ENCODE data around the gene CAMKMT.
"Not testable (repeated sequence)": the region's sequence is repeated elsewhere in the genome, so short reads cannot be mapped to it uniquely, and the experiment has no call there.

CAMKMT gene

GRCh38 chr2:44498551-44498950, 136.8 kb downstream of the CAMKMT start:
- no peak for DNase-seq (ENCODE audit: low read depth in 2 of 2)

DNA sequence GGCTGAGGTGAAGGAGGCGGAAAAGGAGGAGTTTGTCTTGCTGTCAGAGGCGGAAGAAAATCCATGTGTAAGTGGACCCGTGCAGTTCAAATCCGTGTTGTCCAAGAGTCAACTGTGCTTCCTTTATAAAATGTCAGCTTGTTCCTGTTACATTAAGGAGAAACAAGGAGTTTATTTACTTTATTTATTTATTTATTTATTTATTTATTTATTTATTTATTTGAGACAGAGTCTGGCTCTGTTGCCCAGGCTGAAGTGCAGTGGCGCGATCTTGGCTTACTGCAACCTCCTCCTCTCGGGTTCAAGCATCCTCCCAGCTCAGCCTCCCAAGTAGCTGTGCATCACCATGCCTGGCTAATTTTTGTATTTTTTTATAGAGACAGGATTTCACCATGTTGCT, 143.9 kb downstream of the CAMKMT start:
- not testable (repeated sequence) for DNase-seq (ENCODE audit: low read depth in 2 of 2)

GRCh38 chr2:44510246-44510645, 148.5 kb downstream of the CAMKMT start:
- DNase-seq (ENCODE audit: low read depth in 2 of 2), result no peak

DNA sequence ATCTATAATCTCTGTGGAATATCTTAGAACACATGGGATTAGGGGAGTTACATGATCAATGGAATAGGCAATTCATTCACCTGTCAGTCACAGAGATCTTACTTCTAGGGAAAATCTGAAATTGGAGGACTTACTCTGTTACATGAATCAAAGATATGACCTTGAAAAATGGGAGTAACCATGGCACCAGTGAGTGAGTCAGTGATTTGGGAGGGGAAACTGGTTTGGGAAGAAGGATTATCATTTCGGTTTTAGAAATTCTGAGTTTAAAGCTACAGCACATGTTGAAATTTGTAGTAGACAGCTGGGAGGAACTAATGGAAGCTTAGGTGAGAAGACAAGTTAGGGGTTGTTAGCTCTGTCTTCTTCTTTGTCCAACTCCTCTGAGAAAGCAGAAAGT, 153.7 kb downstream of the CAMKMT start:
- DNase-seq (ENCODE audit: low read depth in 2 of 2), result no peak

DNA sequence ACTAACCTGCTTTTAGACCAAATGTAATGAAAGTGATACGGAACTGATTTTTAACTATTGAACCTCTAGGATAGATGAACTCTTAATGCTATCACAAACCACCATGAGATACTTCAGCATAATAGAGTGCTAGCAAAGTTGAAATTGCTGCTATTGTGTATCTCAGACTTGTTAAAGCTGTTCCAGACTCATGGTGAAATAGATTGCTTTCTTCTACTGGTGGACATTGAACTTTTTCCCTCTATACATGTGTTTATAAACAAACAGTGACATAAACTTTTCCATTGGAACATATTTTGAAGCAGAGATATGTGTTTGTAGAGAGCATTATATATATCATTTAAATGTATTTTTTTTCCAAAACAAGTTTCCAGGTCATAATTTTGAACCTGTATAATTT, 157.3 kb downstream of the CAMKMT start:
- no peak for DNase-seq (ENCODE audit: low read depth in 2 of 2)

GRCh38 chr2:44522846-44523245, 161.1 kb downstream of the CAMKMT start:
- DNase-seq (ENCODE audit: low read depth in 2 of 2), result no peak

DNA sequence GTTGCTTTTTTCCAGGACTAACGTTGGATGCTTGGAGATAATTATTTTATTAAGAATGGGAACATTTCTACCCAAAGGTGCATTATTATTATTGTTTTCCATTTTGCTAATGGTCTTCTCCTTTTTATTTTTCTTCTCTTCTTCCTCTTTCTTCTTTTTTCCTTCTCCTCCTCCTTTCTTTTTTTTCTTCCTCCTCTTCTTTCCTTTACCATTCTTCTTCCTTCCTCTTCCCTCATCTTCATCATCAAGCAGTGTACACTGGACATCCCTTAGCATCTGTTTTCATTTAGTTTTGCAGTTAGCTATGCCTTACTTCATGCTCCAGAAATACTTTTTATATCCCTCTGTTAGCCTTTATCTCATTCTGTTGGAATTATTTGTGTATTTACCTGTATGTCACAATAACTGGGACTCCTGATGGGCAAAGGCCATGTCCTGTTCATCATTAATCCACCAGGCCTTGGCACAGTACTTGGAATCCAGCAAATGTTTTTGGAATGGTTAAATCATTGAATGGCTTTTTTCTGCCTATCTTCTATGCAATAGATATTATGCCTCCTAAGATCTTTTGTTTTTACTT, 162.7 kb downstream of the CAMKMT start:
- DNase-seq (ENCODE audit: low read depth in 2 of 2), result no peak

GRCh38 chr2:44526352-44526751, 164.6 kb downstream of the CAMKMT start:
- no peak for DNase-seq (ENCODE audit: low read depth in 2 of 2)

GRCh38 chr2:44528595-44528994, 166.8 kb downstream of the CAMKMT start:
- DNase-seq (ENCODE audit: low read depth in 2 of 2), result no peak

GRCh38 chr2:44529448-44529847, 167.7 kb downstream of the CAMKMT start:
- no peak for DNase-seq (ENCODE audit: low read depth in 2 of 2)

GRCh38 chr2:44531289-44531688, 169.5 kb downstream of the CAMKMT start:
- no peak for DNase-seq (ENCODE audit: low read depth in 2 of 2)

DNA sequence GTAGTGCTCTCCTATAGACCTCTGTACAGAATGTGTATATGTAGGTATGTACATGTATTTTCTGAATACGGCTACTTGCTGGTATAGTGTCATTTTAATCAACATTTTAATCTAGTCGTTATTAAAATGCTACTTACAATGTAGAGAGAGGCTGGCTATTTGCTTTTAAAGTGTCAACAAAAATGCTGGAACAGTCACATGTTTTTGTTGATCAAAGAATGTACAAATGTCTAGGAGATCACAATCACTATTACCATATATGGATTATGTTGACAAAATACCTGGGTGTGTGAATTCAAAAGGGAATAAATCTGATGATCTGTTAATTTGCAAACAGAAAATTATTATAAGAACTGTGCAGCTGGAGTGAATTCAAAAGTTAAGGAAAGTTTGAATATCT, 170.3 kb downstream of the CAMKMT start:
- no peak for DNase-seq (ENCODE audit: low read depth in 2 of 2)

- no peak for DNase-seq (ENCODE audit: low read depth in 2 of 2)
Observed at GRCh38 chr2:44533508-44533907, 171.8 kb downstream of the CAMKMT start.

DNA sequence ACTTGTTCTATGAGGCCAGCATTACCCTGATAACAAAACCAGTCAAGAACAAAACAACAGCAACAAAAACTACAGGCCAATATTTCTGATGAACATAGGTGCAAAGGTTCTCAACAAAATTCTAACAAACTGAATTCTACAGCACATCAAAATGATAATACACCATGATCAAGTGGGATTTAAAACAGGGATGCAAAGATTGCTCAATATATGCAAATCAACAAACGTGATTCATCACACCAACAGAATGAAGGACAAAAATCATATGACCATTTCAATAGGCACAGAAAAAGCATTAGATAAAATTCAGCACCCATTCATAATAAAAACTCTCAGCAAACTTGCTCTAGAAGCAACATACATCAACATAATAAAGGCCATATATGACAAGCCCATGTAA, 173.6 kb downstream of the CAMKMT start:
- DNase-seq (ENCODE audit: low read depth in 2 of 2), result no peak

- no peak for DNase-seq (ENCODE audit: low read depth in 2 of 2)
Observed at GRCh38 chr2:44537264-44537663, 175.5 kb downstream of the CAMKMT start.

DNA sequence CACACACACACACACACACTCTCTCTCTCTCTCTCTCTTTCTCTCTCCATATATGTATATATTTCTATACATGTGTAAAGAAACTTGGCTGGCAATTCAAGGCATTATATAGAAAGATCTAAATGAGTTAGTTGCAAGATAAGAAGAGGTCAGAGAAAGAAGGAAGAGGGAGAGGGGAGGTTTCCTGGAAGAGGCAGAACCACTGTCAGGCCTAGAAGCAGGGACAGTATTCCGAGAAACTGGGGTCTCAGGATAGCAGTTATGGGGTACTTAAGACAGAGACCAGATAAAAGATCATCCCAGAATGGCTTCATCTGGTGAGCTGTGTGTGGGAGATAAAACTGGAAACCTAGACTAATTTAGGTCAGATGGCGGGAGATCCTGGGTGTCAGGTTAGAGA, 180.8 kb downstream of the CAMKMT start:
- no peak for DNase-seq (ENCODE audit: low read depth in 2 of 2)

- no peak for DNase-seq (ENCODE audit: low read depth in 2 of 2)
Observed at GRCh38 chr2:44543773-44544725, 182.3 kb downstream of the CAMKMT start.

DNA sequence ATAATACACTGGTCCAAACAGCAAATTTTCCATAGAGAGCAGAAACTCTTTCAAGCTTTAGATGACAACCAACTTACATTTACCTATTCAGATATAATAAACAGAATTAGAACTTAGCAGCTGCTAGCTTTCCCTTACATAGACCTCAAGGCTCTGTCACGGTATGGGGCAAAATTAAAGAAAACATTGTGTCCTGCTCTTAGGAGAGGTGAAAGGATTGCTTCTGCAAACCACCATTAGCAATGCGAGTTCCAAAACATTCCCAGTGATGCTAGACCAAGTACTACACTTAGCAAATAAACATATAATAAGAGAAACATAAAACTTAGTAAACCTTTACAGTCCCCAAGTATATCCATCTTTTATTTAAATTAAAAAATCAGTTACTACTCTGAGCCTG, 183.3 kb downstream of the CAMKMT start:
- DNase-seq (ENCODE audit: low read depth in 2 of 2), result no peak

DNA sequence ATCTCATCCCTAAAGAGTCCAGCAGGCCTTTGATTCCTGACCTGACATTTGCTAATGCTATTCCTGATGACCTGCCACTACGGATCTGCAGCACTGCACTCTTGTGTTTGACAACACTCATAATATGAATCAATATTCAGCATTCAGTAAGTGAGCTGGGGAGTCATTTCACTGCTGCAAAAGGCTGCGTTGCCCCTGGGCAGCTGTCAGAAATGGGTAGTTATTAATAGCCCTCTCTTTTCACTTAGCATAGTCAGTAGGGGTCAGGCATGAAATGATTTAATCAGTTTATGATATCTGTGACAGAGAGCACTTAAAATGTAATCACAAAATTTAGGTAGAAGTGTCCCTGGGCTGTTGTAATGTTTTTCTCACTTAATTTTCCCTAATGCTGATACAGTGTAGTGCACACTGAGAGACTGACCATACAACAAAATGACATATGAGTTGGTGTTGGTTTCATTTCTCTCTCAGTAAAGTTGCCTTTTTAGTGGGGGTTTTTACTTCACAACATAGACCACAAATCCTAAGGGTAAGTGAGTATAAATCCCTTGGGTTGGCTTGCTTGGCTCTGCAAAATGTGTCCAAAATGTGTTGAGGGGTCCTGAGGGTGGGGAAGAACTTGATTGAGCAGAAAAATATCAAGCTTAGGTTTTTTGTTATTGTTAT, 184.8 kb downstream of the CAMKMT start:
- no peak for DNase-seq (ENCODE audit: low read depth in 2 of 2)

DNA sequence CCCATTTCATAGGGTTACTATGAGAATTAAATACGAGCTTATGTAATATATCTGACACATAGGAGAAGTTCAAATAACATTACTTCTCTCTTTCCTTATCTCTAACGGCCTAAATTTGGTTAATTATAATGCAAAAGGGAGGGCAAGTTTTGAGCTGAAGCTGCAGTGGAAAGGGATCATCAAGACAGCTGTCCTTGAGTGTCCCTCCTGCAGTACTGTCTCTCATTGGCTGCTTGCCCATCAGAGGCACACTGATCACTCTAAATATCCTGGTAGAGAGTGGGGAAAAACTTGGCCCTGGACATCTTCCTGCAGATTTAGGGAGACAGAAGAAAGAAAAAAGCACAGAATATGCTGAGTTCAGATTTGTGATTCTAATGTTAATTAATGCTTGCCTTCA, 186.0 kb downstream of the CAMKMT start:
- DNase-seq (ENCODE audit: low read depth in 2 of 2), result no peak

- no peak for DNase-seq (ENCODE audit: low read depth in 2 of 2)
Observed at GRCh38 chr2:44548221-44549098, 186.7 kb downstream of the CAMKMT start.

DNA sequence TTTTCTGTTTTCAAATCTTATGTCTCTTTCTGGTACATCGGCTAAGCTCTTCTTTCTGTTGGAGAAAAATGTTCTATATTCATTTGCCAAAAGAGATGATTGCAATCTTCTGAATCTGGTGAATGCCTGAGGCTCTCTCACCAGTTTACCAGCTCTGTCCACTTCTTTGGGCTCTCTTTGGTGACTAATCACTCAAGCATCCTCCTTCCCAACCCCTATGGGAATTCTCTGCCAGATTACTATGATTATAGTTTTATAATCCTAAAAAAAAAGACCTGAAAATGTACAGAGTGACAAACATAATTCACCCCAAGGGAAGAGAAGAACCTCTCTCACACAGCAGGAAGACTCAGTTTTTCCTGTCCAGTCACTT, 187.3 kb downstream of the CAMKMT start:
- DNase-seq (ENCODE audit: low read depth in 2 of 2), result no peak
